ENCODE data around the gene SIRPD. TPM values are rescaled to one million over a fixed set of nuclear protein-coding genes. Genes with fewer than 3 reads are reported as not detected.

The SIRPD gene
- total and polyA plus RNA-seq, 3 donors from 2014 or later: 19.1 to 91.3 (median 46.7) TPM

GRCh38 chr20:1538655-1539054, 18.9 kb downstream of the SIRPD start:
- no peaks in the 10 kb centered on the region for H3K9me3 ChIP-seq
- intact Hi-C loops (cut with DNase I; ENCODE audit: low total_unique reads): no loop called here
- no peaks in the 10 kb centered on the region for H3K36me3 ChIP-seq (ENCODE audit: low read depth, missing control alignments)
- H3K27me3 ChIP-seq: no peaks in the 10 kb centered on the region
- H3K4me3 ChIP-seq: no peak overlapping the region
- no peaks in the 10 kb centered on the region for H3K4me1 ChIP-seq
- TF ChIP-seq POLR2A (IDR thresholded peaks at IDR 0.05): no peak
- TF ChIP-seq CTCF (IDR thresholded peaks at IDR 0.05): no peak
- no peak overlapping the region for H3K27ac ChIP-seq
- DNase-seq: no peak

- WGBS, 2 donors: 62 to 68% methylated on average over 4 of the region's 4 CpGs
- DNase-seq: peak; percentile 39
- no peak overlapping the region for H3K27ac ChIP-seq
These were observed 19.8 kb downstream of the SIRPD start for GRCh38 chr20:1537731-1538058.

GRCh38 chr20:1536893-1537730, 20.4 kb downstream of the SIRPD start:
- H3K27me3 ChIP-seq: no peaks in the 10 kb centered on the region
- no peak overlapping the region for H3K4me3 ChIP-seq
- intact Hi-C loops (cut with DNase I; ENCODE audit: low total_unique reads): no loop called here
- no peaks in the 10 kb centered on the region for H3K36me3 ChIP-seq (ENCODE audit: low read depth, missing control alignments)
- no peaks in the 10 kb centered on the region for H3K9me3 ChIP-seq
- H3K4me1 ChIP-seq: no peaks in the 10 kb centered on the region
- no peak for TF ChIP-seq POLR2A (IDR thresholded peaks at IDR 0.05)
- DNase-seq: no peak
- peak overlapping the region in 1 of 2 donors; percentile 19 for H3K27ac ChIP-seq
- WGBS, 2 donors: 80% methylated on average over 11 of the region's 11 CpGs

More at GRCh38 chr20:1537731-1538058, 19.8 kb downstream of the SIRPD start:
- no peaks in the 10 kb centered on the region for H3K27me3 ChIP-seq
- no peak overlapping the region for H3K4me3 ChIP-seq
- H3K4me1 ChIP-seq: no peaks in the 10 kb centered on the region
- no peaks in the 10 kb centered on the region for H3K36me3 ChIP-seq (ENCODE audit: low read depth, missing control alignments)
- TF ChIP-seq CTCF (IDR thresholded peaks at IDR 0.05): no peak
- no peak for TF ChIP-seq POLR2A (IDR thresholded peaks at IDR 0.05)
- H3K9me3 ChIP-seq: no peaks in the 10 kb centered on the region
- intact Hi-C loops (cut with DNase I; ENCODE audit: low total_unique reads): no loop called here

- H3K27me3 ChIP-seq: no peaks in the 10 kb centered on the region
- no peaks in the 10 kb centered on the region for H3K36me3 ChIP-seq (ENCODE audit: low read depth, missing control alignments)
- no peak overlapping the region for H3K4me3 ChIP-seq
- H3K27ac ChIP-seq: no peak overlapping the region
- intact Hi-C loops (cut with DNase I; ENCODE audit: low total_unique reads): no loop called here
- DNase-seq: no peak
- WGBS, 2 donors: 81 to 84% methylated on average over 5 of the region's 5 CpGs
- no peaks in the 10 kb centered on the region for H3K9me3 ChIP-seq
- no peaks in the 10 kb centered on the region for H3K4me1 ChIP-seq
- no peak for TF ChIP-seq POLR2A (IDR thresholded peaks at IDR 0.05)
- no peak for TF ChIP-seq CTCF (IDR thresholded peaks at IDR 0.05)
These were observed 21.9 kb downstream of the SIRPD start for GRCh38 chr20:1535420-1536175.

GRCh38 chr20:1534526-1534925, 23.0 kb downstream of the SIRPD start:
- no peak for TF ChIP-seq POLR2A (IDR thresholded peaks at IDR 0.05)
- TF ChIP-seq CTCF (IDR thresholded peaks at IDR 0.05): no peak
- Histone ChIP-seq H3K27me3 (no peaks in the 10 kb centered on the region), H3K4me1 (no peaks in the 10 kb centered on the region), H3K9me3 (no peaks in the 10 kb centered on the region), H3K27ac (no peak overlapping the region), H3K36me3 (ENCODE audit: low read depth, missing control alignments) (no peaks in the 10 kb centered on the region), H3K4me3 (no peak overlapping the region)
- WGBS, 2 donors: 77% methylated on average over 5 of the region's 5 CpGs
- intact Hi-C loops (cut with DNase I; ENCODE audit: low total_unique reads): no loop called here
- DNase-seq: no peak
